Measurements from ENCODE around the gene RPS4Y2. TPM values are rescaled to one million over a fixed set of nuclear protein-coding genes. Genes with fewer than 3 reads are reported as not detected.

Gene RPS4Y2
- total RNA-seq, 1 donor from 2014 or later = not detected

DNA sequence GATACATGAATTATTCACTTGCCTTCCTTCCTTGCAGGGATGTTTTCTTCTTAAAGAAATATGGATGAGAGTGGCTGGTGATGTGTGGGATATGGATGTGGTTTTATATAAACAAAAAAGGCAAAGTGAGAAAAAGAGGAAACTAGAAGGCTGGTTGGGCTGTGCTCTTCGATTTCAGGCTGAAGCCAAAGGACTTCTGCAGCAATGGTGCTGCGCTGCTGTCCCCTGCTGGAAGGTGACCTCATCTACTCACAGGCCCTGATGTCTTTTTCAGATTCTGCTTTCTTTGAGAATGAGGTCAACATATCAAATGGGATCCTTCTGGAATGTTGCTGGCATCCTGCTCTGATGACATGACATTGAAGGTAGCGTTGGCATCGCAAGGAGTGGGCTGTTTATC is 15.3 kb upstream of the RPS4Y2 start:
- H3K4me3 ChIP-seq = no peak overlapping the region
- H3K27ac ChIP-seq = no peak overlapping the region
- no peak for ATAC-seq
- intact Hi-C loops (cut with DNase I) = no loop called here
- no peak for DNase-seq
- H3K9me3 ChIP-seq = no peaks in the 10 kb centered on the region
- H3K4me1 ChIP-seq = no peaks in the 10 kb centered on the region
- H3K27me3 ChIP-seq (ENCODE audit: low read depth) = no peaks in the 10 kb centered on the region
- TF ChIP-seq, protein P1, sequence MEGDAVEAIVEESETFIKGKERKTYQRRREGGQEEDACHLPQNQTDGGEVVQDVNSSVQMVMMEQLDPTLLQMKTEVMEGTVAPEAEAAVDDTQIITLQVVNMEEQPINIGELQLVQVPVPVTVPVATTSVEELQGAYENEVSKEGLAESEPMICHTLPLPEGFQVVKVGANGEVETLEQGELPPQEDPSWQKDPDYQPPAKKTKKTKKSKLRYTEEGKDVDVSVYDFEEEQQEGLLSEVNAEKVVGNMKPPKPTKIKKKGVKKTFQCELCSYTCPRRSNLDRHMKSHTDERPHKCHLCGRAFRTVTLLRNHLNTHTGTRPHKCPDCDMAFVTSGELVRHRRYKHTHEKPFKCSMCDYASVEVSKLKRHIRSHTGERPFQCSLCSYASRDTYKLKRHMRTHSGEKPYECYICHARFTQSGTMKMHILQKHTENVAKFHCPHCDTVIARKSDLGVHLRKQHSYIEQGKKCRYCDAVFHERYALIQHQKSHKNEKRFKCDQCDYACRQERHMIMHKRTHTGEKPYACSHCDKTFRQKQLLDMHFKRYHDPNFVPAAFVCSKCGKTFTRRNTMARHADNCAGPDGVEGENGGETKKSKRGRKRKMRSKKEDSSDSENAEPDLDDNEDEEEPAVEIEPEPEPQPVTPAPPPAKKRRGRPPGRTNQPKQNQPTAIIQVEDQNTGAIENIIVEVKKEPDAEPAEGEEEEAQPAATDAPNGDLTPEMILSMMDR (IDR thresholded peaks at IDR 0.05) = peak; percentile 29
- no peaks in the 10 kb centered on the region for H3K36me3 ChIP-seq

DNA sequence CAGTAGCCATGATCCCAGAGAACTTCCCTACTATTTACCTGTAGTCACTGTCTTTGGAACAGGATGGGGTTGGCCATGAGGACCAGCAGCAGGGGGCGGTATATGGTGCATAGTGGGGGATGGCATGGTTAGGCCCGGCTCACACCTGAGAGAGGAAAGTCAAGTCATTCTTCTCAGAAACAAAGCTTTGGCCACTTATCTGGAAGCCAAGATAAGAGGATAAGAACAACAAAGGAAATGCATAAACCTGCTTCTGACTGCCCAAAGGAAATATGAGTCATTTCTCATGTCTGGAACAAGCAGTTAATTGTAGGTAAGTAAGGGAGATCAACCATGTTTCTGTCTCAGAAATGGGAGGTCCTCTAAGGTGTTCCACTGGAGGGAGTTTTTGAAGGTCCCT is 10.8 kb upstream of the RPS4Y2 start:
- ATAC-seq (no peak), DNase-seq (no peak)
- Histone ChIP-seq H3K27ac (no peak overlapping the region), H3K9me3 (no peaks in the 10 kb centered on the region), H3K36me3 (no peaks in the 10 kb centered on the region), H3K4me3 (no peak overlapping the region), H3K27me3 (ENCODE audit: low read depth) (no peaks in the 10 kb centered on the region), H3K4me1 (no peaks in the 10 kb centered on the region)
- intact Hi-C loops (cut with DNase I) = no loop called here
- TF ChIP-seq, protein P1 (IDR thresholded peaks at IDR 0.05) = no peak

DNA sequence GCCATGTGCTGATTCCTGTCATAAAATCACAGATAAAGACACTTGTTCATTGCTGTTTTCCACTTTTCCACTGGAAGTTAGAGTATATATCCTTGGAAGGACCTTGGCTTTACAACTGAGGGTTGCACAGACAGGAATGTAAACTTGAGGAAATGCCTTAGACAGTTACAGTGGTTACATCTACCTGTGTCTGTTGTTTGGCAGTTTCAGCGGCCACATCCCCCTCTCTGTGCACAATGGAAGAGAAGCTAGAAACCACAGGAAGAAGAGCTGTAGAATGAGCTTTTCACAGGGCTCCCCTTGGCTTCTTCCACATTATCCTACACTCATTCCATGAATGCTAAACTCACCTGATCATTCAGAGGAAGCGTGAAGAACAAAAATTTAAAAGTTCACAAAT is 9.0 kb upstream of the RPS4Y2 start:
- Histone ChIP-seq H3K27me3 (ENCODE audit: low read depth) (no peaks in the 10 kb centered on the region), H3K36me3 (no peaks in the 10 kb centered on the region), H3K9me3 (no peaks in the 10 kb centered on the region), H3K4me3 (no peak overlapping the region), H3K27ac (no peak overlapping the region), H3K4me1 (no peaks in the 10 kb centered on the region)
- intact Hi-C loops (cut with DNase I) = no loop called here
- ATAC-seq (no peak), DNase-seq (no peak)
- TF ChIP-seq, protein P1 (IDR thresholded peaks at IDR 0.05) = no peak

DNA sequence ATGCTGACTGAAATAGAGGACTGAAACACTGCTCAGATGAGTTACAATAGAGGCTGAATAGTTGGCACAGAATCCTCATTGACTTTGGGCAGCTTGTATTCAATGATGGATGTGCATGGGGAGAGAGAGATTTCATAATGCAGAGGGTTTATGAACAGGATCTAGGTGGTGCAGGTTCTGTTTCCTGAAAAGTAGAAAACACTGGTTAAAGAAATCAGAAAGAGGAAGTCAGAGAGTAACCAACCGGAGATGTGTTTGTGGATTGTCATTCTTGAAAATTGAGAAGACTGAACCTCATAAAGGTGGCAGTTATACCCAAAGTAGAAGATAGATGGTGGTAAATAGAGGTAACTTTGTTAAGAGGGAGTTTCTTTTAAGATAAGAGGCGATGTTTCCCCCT is 8.0 kb downstream of the RPS4Y2 start:
- H3K36me3 ChIP-seq = no peaks in the 10 kb centered on the region
- DNase-seq = no peak
- no peaks in the 10 kb centered on the region for H3K9me3 ChIP-seq
- no peak overlapping the region for H3K27ac ChIP-seq
- intact Hi-C loops (cut with DNase I) = no loop called here
- no peak overlapping the region for H3K4me3 ChIP-seq
- H3K4me1 ChIP-seq = no peaks in the 10 kb centered on the region
- no peaks in the 10 kb centered on the region for H3K27me3 ChIP-seq (ENCODE audit: low read depth)
- TF ChIP-seq, protein P1 (IDR thresholded peaks at IDR 0.05) = no peak
- ATAC-seq = no peak

DNA sequence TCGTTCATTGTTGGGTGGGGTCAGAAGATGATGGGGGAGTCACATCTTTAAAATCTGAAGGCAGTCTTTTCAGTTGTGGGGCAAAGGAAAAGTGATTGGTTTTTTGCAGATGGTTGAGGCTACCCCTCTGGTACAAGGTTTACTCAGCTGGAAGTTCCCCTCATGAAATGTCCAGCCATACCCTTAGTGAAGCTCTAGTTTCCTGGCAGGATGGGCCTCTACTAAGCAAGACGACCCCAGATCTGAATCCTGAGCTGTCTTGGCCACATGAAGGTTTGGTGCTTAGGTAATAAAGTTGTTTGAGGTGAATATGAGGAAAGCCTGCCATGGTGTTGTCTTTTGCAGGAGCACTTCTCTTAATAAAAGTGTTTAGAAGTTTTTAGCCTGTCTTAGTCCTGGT is 9.2 kb downstream of the RPS4Y2 start:
- no peaks in the 10 kb centered on the region for H3K4me1 ChIP-seq
- DNase-seq = no peak
- H3K36me3 ChIP-seq = no peaks in the 10 kb centered on the region
- H3K27me3 ChIP-seq (ENCODE audit: low read depth) = no peaks in the 10 kb centered on the region
- H3K27ac ChIP-seq = no peak overlapping the region
- no peaks in the 10 kb centered on the region for H3K9me3 ChIP-seq
- no peak for ATAC-seq
- TF ChIP-seq, protein P1 (IDR thresholded peaks at IDR 0.05) = no peak
- intact Hi-C loops (cut with DNase I) = no loop called here
- H3K4me3 ChIP-seq = no peak overlapping the region

DNA sequence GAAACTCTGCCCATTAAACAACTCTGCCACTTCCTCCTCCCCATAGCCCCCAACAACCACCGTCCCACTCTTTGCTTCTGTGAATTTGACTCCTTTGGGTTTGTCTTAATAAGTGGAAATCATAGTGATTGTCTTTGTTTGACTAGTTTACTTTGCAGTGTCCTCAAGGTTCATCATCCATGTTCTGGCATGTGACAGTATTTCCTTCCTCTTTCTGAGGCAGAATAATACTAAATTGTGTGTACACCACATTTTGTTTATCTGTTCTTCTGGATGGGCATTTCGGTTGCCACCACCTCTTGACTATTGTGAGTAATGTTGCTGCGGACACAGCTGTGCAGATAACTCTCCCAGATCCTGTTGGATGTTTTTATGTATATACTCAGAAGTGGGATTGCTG is 14.8 kb downstream of the RPS4Y2 start:
- no peak for DNase-seq
- Histone ChIP-seq H3K9me3 (no peaks in the 10 kb centered on the region), H3K4me3 (no peak overlapping the region), H3K4me1 (no peaks in the 10 kb centered on the region), H3K36me3 (no peaks in the 10 kb centered on the region), H3K27ac (no peak overlapping the region), H3K27me3 (ENCODE audit: low read depth) (no peaks in the 10 kb centered on the region)
- TF ChIP-seq, protein P1 (IDR thresholded peaks at IDR 0.05) = no peak
- intact Hi-C loops (cut with DNase I) = no loop called here
- no peak for ATAC-seq
